ENCODE results near the gene SLC27A5. TPM values are rescaled to one million over a fixed set of nuclear protein-coding genes. Genes with fewer than 3 reads are reported as not detected.

SLC27A5 gene
- total RNA-seq, 3 donors from 2014 or later (not counting 1 experiment from before 2014, with no cell fraction given): 4.6 to 7.0 (median 4.7) TPM

DNA sequence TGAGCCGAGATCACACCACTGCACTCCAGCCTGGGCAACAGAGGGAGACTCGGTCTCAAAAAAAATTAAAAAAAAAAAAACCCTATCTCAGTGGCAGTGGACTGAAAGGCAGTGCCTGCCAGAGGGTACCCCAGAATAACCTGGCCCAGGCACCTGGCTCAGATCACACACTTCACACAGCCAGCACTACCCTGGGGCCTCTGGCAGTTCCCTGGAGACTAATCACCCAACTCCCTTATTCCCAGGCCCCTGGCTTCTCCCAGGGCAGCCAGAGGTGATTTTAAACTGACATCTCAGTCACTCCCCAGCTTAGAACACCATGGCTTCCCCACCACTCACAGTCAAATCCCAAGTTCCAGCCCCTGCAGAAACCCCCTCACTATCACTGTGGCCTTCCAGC, 3.5 kb upstream of the SLC27A5 start:
- H3K4me3 ChIP-seq (ENCODE audit: low read length): no peak overlapping the region
- H3K27ac Mint-ChIP-seq: peak overlapping the region in 1 of 2 donors; percentile 23
- H3K9me3 Mint-ChIP-seq: no peaks in the 10 kb centered on the region
- intact Hi-C loops (cut with micrococcal nuclease): no loop called here
- DNase-seq (no peak), ATAC-seq (no peak)
- no peak overlapping the region for H3K27ac ChIP-seq (ENCODE audit: low read length)
- H3K9me3 ChIP-seq (ENCODE audit: control insufficient read depth, insufficient read depth, low read length): no peaks in the 10 kb centered on the region
- no peaks in the 10 kb centered on the region for H3K27me3 ChIP-seq (ENCODE audit: control insufficient read depth, insufficient read depth, low read length)
- TF ChIP-seq, protein P1, sequence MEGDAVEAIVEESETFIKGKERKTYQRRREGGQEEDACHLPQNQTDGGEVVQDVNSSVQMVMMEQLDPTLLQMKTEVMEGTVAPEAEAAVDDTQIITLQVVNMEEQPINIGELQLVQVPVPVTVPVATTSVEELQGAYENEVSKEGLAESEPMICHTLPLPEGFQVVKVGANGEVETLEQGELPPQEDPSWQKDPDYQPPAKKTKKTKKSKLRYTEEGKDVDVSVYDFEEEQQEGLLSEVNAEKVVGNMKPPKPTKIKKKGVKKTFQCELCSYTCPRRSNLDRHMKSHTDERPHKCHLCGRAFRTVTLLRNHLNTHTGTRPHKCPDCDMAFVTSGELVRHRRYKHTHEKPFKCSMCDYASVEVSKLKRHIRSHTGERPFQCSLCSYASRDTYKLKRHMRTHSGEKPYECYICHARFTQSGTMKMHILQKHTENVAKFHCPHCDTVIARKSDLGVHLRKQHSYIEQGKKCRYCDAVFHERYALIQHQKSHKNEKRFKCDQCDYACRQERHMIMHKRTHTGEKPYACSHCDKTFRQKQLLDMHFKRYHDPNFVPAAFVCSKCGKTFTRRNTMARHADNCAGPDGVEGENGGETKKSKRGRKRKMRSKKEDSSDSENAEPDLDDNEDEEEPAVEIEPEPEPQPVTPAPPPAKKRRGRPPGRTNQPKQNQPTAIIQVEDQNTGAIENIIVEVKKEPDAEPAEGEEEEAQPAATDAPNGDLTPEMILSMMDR (IDR thresholded peaks at IDR 0.05): no peak
- WGBS (ENCODE audit: insufficient coverage): 90% methylated on average over 2 of the region's 2 CpGs
- peak overlapping the region; percentile 65 for H3K4me3 Mint-ChIP-seq
- H3K4me1 ChIP-seq (ENCODE audit: control insufficient read depth, insufficient read depth, low read length): peaks cover 51% of the 10 kb centered on the region
- peaks cover 22 to 54% of the 10 kb centered on the region in 2 donors for H3K4me1 Mint-ChIP-seq
- H3K36me3 Mint-ChIP-seq: no peaks in the 10 kb centered on the region
- H3K36me3 ChIP-seq (ENCODE audit: control insufficient read depth, insufficient read depth, low read length): peaks cover 16% of the 10 kb centered on the region
- H3K27me3 Mint-ChIP-seq (ENCODE audit: low read depth in 2 of 2): no peaks in the 10 kb centered on the region

DNA sequence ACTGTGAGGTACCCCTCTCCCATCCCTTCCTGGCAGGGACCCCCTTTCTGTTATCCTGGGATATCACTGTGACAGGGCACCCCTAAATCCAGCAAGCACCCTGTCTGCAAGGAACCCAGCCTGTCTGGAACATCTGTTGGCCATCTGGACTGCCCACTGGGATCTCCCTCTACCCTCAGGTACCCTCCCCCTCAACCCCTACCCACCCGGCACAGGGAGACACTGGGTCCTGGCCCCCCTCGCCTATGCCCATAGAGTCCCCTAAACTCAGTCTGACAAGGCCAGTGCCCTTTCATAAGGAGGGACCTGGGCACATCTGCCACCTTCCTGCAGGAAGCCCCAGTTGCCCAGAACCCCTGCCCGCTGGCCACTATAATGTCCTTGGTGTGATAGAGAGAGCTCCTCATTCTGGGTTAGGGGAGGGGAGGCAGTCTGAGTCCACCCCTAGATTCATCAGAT, 2.8 kb upstream of the SLC27A5 start:
- Histone ChIP-seq H3K4me3 (ENCODE audit: low read length) (no peak overlapping the region), H3K9me3 (ENCODE audit: control insufficient read depth, insufficient read depth, low read length) (no peaks in the 10 kb centered on the region), H3K27me3 (ENCODE audit: control insufficient read depth, insufficient read depth, low read length) (no peaks in the 10 kb centered on the region), H3K36me3 (ENCODE audit: control insufficient read depth, insufficient read depth, low read length) (peaks cover 16% of the 10 kb centered on the region), H3K4me1 (ENCODE audit: control insufficient read depth, insufficient read depth, low read length) (peaks cover 44% of the 10 kb centered on the region), H3K27ac (ENCODE audit: low read length) (no peak overlapping the region)
- no peaks in the 10 kb centered on the region for H3K27me3 Mint-ChIP-seq (ENCODE audit: low read depth in 2 of 2)
- H3K9me3 Mint-ChIP-seq: no peaks in the 10 kb centered on the region
- peaks cover 15 to 48% of the 10 kb centered on the region in 2 donors for H3K4me1 Mint-ChIP-seq
- H3K4me3 Mint-ChIP-seq: peak overlapping the region; percentile 47
- intact Hi-C loops (cut with micrococcal nuclease): loop anchor here (1.0 kb wide), 1 partner anchor 67 kb away; no protein-coding TSS in a partner anchor
- no peak for ATAC-seq
- DNase-seq: peak in 1 of 2 donors; percentile 12
- TF ChIP-seq, protein P1 (IDR thresholded peaks at IDR 0.05): no peak
- WGBS (ENCODE audit: insufficient coverage): 83% methylated on average over 3 of the region's 3 CpGs
- no peaks in the 10 kb centered on the region for H3K36me3 Mint-ChIP-seq
- peak overlapping the region; percentile 76 to 85 for H3K27ac Mint-ChIP-seq

DNA sequence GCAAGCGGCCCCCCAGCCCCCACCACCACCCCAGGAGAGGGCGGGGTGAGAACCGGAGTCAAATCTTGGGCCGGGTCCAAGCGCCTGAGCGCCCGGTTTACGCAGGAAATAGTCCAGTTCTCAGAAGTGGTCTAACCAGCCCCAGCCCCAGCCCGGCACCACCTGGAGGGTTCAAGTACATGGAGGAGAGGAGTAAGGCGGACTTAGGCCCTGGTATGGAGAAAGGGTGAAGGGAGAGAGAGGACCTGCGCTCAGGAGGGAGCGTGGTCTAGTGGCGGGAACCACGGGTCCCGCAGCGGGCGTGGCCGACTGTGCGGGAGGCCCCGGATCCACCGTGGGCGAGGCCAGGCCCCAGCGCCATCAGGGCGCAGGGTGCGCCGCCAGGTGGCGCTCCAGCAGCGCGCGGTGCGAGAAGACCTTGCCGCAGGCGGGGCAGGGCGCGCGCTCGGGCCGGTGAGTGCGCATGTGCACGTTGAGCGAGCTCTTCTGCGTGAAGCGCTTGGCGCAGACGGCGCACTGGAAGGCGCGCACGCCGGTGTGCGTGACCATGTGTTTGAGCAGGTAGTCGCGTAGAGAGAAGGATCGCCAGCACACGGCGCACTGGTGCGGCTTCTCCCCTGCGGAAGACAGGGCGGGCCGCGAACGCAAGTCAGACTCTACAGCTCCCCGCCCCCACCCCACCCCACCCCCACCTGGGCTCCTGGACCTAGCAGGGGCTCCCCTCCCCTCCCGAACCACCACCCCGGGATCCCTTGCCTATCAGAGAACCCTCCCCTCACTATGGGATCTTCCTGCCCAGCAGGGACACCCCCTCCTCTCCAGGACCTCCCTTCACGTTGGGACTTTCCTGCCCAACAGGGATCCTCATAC, 2.1 kb upstream of the SLC27A5 start:
- Mint-ChIP-seq H3K27me3 (ENCODE audit: low read depth in 2 of 2) (no peaks in the 10 kb centered on the region), H3K4me1 (peaks cover 10 to 41% of the 10 kb centered on the region in 2 donors), H3K4me3 (peak overlapping the region; percentile 84), H3K36me3 (no peaks in the 10 kb centered on the region), H3K27ac (peak overlapping the region; percentile 76 to 85), H3K9me3 (no peaks in the 10 kb centered on the region)
- DNase-seq (peak; percentile 91 to 98), ATAC-seq (peak; percentile 95 to 97 (median 96))
- intact Hi-C loops (cut with micrococcal nuclease): loop anchor here (1.0 kb wide), 1 partner anchor 67 kb away; no protein-coding TSS in a partner anchor
- TF ChIP-seq, protein P1 (IDR thresholded peaks at IDR 0.05): peak; percentile 79
- Histone ChIP-seq H3K36me3 (ENCODE audit: control insufficient read depth, insufficient read depth, low read length) (peaks cover 16% of the 10 kb centered on the region), H3K4me3 (ENCODE audit: low read length) (no peak overlapping the region), H3K4me1 (ENCODE audit: control insufficient read depth, insufficient read depth, low read length) (peaks cover 41% of the 10 kb centered on the region), H3K27ac (ENCODE audit: low read length) (peak overlapping the region; percentile 64), H3K9me3 (ENCODE audit: control insufficient read depth, insufficient read depth, low read length) (no peaks in the 10 kb centered on the region), H3K27me3 (ENCODE audit: control insufficient read depth, insufficient read depth, low read length) (no peaks in the 10 kb centered on the region)
- 10% methylated on average over 65 of the region's 66 CpGs for WGBS (ENCODE audit: insufficient coverage)

Data from natural killer cell (primary cell).